Medulla oblongata (tissue), 1 donor: ENCODE measurements around the gene KIRREL1.
"Not testable (repeated sequence)": the region's sequence is repeated elsewhere in the genome, so short reads cannot be mapped to it uniquely, and the experiment has no call there.

Source experiments
- DNase-seq: peaks from one replicate; pipeline ENCODE4 v3.0.0-alpha.2; 2015; ENCODE audit errors: extremely low spot score

The KIRREL1 gene

DNA sequence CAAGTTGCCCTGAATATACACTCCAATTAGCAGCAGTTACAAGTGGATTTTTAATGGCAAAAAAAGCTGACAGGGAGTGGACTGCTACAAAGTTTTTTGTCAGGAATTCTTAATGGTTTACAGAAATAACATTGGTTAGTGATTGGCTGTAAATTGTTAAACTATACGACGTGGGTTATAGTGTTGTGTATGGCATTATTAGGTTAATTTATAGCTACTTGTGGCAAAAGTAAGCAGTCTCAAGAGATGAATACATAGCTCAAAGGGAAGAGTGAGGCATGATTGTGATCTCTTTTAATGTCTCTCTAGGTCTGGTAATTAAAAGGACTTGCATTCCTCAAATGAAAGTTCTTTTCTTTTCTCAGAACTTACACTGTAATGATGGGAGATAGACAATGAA lies 111.4 kb downstream of the KIRREL1 start:
- DNase-seq, result no peak

DNA sequence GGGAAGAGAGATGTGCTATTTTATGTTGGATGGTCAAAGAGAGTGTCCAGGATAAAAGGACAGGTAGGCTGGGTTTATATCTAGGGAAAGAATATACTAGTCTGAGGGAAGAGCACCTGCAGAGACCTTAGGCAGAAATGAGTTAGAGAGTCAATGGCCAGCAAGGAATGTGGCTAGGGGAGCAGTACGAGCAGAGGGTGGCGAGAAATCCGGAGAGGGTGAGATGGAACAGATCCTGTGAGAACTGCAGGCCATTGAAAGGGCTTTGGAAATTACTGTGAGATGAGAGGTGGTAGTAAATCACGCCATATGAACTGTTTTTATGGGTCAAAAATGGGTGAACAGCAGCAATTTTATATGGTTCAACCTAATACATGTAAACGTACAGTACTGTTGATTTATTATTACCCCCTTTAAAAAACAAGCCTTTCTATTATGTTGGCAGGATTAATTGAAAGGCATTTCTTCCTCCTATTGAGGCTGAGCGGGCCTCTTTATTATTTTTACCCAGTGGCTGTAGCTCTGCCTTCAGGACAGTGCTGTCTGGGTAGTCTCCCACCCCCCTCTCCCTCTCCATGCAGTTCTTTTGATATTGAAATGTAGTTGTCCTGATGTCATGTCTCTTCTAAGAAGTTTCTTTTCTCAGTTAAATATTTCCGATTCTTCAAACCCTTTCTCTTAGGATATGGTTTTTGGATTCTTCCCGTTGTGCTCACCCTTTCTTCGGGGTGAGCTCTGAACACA lies 112.1 kb downstream of the KIRREL1 start:
- DNase-seq, result no peak

DNA sequence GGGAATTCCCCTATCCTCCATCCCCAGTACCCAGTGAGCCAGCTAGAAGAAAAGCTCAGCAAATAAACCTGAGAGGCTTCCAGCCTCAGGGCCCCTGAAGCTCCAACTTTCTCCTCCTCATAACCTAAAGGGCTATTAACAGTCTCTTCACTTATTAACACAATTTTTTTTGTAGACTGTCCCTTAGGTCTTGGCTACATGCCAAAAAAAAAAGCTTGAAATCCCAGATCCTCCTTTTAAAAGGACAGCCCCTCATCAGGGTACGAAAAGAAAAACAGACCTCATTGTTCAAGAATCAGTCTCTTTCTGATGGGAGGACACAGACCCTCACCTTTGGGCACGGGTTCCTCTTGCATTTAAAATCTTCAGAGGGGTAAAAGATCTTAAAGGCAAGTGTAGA lies 114.5 kb downstream of the KIRREL1 start:
- no peak for DNase-seq

DNA sequence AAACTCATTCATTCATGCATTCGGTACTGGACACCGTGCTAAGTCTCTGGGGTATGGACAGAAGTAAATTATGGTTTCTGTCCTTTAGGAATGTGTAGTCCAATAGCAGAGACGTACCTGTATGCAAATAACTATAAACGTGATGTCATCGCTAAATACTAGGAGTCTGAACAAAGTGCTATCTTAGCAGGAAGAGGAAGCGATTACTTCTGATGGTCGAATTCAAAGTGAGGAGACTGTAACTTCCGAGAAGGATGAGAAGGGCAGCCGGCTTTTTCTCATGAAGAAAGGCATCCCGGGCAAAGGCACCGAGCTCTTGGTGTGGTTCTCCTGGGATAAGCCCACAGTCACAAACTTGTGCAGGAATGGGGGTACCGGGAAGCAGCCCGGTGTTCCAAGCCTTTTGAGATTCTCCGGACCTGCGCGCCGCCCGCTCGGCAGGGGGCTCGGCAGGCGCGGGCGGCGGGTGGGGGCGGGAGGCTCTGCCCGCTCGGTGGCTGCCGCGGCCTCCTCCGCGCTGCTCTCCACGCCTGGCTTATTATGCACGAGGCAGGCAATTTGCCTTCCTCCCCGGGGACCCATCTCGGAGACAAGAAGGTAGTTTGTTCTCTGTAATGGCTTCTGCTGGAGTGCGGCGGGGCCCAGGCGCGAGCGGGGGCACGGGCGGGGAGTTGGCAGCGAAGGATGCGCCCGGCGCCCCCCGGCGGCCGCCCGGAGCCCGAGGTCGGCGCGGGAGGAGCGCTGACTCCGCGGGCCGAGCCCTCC lies 119.7 kb downstream of the KIRREL1 start:
- DNase-seq, result peak; percentile 23

- no peak for DNase-seq
Measured at GRCh38 chr1:158113759-158114127, 120.3 kb downstream of the KIRREL1 start.

- DNase-seq, result no peak
Measured at GRCh38 chr1:158115126-158115525, 121.7 kb downstream of the KIRREL1 start.

GRCh38 chr1:158116311-158117167 lies 123.1 kb downstream of the KIRREL1 start:
- no peak for DNase-seq

- DNase-seq, result peak; percentile 55
Measured at GRCh38 chr1:158117854-158118704, 124.6 kb downstream of the KIRREL1 start.

DNA sequence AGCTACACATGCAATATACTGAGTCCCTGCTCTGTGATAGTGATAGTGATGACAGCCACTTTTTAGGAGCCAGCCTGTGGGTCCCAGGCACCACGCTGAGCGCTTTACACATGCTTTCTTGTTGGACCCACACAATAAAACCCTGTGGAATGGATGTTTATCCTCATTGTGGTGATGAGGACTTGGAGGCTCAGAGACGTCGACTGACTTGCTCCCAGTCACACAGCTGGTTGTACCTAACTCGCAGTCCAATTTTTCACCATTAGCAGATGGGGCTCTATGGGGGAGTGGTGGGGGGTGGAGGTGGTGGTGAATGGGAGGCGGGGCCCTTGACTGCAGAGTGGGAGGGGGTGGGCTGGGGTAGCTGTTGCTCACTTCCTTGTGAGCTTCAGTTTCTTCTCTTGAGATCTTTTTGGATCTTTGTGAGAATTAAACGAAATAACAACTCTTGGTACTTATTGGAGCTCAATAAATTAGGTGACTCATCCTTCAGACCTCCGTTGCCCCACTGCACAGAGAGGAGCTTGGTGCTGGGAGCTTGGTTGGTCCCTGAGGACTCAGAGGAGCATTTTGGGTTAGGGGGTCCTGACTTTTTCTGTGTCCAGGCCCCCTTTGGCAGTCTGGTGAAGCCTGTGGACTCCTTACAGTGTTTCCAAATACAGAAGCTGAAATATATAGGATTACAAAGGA lies 125.4 kb downstream of the KIRREL1 start:
- no peak for DNase-seq

GRCh38 chr1:158119976-158120653 lies 126.7 kb downstream of the KIRREL1 start:
- no peak for DNase-seq

- DNase-seq, result no peak
Measured at GRCh38 chr1:158121604-158122254, 128.3 kb downstream of the KIRREL1 start.

GRCh38 chr1:158122833-158123388 lies 129.5 kb downstream of the KIRREL1 start:
- DNase-seq, result no peak

GRCh38 chr1:158124034-158124433 lies 130.6 kb downstream of the KIRREL1 start:
- DNase-seq, result no peak

- peak; percentile 93 for DNase-seq
Measured at GRCh38 chr1:158124999-158125398, 131.6 kb downstream of the KIRREL1 start.

GRCh38 chr1:158126425-158126824 lies 133.0 kb downstream of the KIRREL1 start:
- no peak for DNase-seq

DNA sequence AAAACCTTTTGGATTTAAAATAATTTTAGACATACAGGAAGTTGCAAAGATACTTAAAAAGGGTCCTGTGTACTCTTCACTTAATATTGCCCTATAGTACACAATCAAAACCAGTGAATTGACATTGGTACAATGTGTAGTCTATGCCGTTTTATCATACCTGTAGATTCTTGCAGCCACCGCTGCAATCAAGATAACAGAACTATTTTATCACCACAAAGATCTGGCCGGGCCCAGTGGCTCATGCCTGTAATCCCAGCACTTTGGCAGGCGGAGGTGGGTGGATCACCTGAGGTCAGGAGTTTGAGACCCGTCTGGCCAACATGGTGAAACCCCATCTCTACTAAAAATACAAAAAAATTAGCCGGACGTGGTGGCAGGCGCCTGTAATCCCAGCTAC lies 135.1 kb downstream of the KIRREL1 start:
- DNase-seq, result not testable (repeated sequence)

DNA sequence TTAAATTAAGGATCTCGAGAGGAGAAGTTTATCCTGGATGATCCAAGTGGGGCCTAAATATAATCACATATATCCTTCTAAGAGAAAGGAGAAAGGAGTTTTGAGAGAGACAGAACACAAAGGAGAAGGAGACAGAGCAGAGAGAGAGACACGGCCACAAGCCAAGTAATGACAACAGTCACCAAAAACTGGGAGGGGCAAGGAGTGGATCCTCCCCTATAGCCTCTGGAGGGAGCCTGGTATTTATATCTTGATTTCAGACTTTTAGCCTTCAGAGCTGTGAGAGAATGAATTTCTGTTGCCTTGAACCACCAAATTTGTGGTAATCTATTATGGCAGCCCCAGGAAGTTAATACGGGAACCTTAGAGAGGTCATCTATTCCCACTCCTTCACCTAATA lies 137.8 kb downstream of the KIRREL1 start:
- no peak for DNase-seq

GRCh38 chr1:158140764-158141192 lies 147.3 kb downstream of the KIRREL1 start:
- no peak for DNase-seq

DNA sequence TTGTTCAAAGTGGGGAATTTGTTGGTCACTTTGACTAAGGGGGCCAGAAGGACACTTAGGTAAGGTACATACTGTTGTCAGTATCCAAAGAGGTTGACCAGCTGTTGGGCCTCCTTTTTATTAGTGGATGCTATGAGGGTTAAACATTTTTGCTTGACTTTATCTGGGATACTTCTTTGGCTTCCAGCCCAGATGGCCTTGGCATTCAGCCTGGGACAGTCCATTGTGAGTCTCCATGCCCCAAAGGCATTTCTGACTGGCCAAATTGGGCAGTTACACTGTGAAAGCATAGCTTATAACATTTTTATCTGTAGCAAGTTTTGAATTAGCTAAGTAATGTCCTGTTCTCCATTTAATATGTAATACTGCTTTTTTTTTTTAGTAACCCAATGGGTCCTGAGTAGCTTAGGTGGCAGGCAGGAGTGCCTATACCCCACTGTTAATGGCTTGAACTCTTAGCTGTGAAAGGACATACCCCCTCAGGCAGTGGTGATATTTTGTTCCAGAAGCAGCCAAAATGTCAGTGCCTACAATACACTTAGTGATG lies 151.8 kb downstream of the KIRREL1 start:
- DNase-seq, result peak; percentile 84
